RWPE2 (cell line): ENCODE results near the gene SLC12A7.

ENCODE experiments used
- ATAC-seq: fragments of 200-7000 bp; cut with Tn5 transposase; 3 replicates; pipeline ENCODE4 v1.9.1; 2021; ENCODE audit warnings: low read depth
- DNase-seq: peaks from one replicate; pipeline ENCODE4 v3.0.0-alpha.2; 2020; ENCODE audit warnings: low spot score
- H3K27ac ChIP-seq: fragments of 450-650 bp; 2 replicates; pipeline ENCODE4 v1.5.1; 2017; ENCODE audit warnings: mild to moderate bottlenecking; ENCODE audit not compliant: poor library complexity, severe bottlenecking
- H3K27me3 ChIP-seq: fragments of 250-450 bp; sonication (Bioruptor Pico); 2 replicates; pipeline ENCODE4 v1.5.1; 2021; ENCODE audit warnings: mild to moderate bottlenecking, moderate library complexity; ENCODE audit not compliant: insufficient read depth, poor library complexity, severe bottlenecking
- H3K36me3 ChIP-seq: fragments of 250-450 bp; sonication (Bioruptor Pico); 2 replicates; pipeline ENCODE4 v1.5.1; 2020; ENCODE audit warnings: low read depth, mild to moderate bottlenecking, moderate library complexity
- H3K4me1 ChIP-seq: fragments of 250-450 bp; sonication (Bioruptor Pico); 2 replicates; pipeline ENCODE4 v1.5.1; 2021; ENCODE audit warnings: mild to moderate bottlenecking, moderate library complexity; ENCODE audit not compliant: insufficient read depth, poor library complexity, severe bottlenecking
- H3K4me3 ChIP-seq: fragments of 250-450 bp; sonication (Bioruptor Pico); 2 replicates; pipeline ENCODE4 v1.5.1; 2021; ENCODE audit warnings: mild to moderate bottlenecking, moderate library complexity; ENCODE audit not compliant: severe bottlenecking
- H3K9me3 ChIP-seq: fragments of 250-450 bp; sonication (Bioruptor Pico); 2 replicates; pipeline ENCODE4 v1.5.1; 2021; ENCODE audit warnings: mild to moderate bottlenecking, moderate library complexity; ENCODE audit not compliant: severe bottlenecking
- CTCF ChIP-seq: fragments of 450-650 bp; IDR thresholded peaks from one replicate; pipeline ENCODE4 v1.5.1; 2017; ENCODE audit warnings: mild to moderate bottlenecking, moderate library complexity; ENCODE audit not compliant: poor library complexity, severe bottlenecking

SLC12A7 gene

GRCh38 chr5:1141834-1142233 lies 30.0 kb upstream of the SLC12A7 start:
- TF ChIP-seq CTCF, result no peak
- no peaks in the 10 kb centered on the region for H3K36me3 ChIP-seq
- H3K4me1 ChIP-seq, result no peaks in the 10 kb centered on the region
- H3K4me3 ChIP-seq, result no peak overlapping the region
- ATAC-seq, result 0 out of 3 replicates have a peak, but pooled peaks have one; percentile 3
- DNase-seq, result no peak
- H3K27me3 ChIP-seq, result no peaks in the 10 kb centered on the region
- H3K9me3 ChIP-seq, result no peaks in the 10 kb centered on the region
- H3K27ac ChIP-seq, result no peak overlapping the region

GRCh38 chr5:1140818-1141189 lies 28.9 kb upstream of the SLC12A7 start:
- DNase-seq (no peak), ATAC-seq (no peak)
- no peak for TF ChIP-seq CTCF
- no peaks in the 10 kb centered on the region for H3K36me3 ChIP-seq
- no peaks in the 10 kb centered on the region for H3K27me3 ChIP-seq
- H3K4me3 ChIP-seq, result no peak overlapping the region
- H3K4me1 ChIP-seq, result no peaks in the 10 kb centered on the region
- H3K9me3 ChIP-seq, result no peaks in the 10 kb centered on the region
- H3K27ac ChIP-seq, result no peak overlapping the region

GRCh38 chr5:1140171-1140817 lies 28.4 kb upstream of the SLC12A7 start:
- DNase-seq (no peak), ATAC-seq (peak; percentile 70)
- no peaks in the 10 kb centered on the region for H3K27me3 ChIP-seq
- no peaks in the 10 kb centered on the region for H3K36me3 ChIP-seq
- H3K4me1 ChIP-seq, result no peaks in the 10 kb centered on the region
- no peak overlapping the region for H3K27ac ChIP-seq
- H3K9me3 ChIP-seq, result no peaks in the 10 kb centered on the region
- H3K4me3 ChIP-seq, result no peak overlapping the region
- TF ChIP-seq CTCF, result peak; percentile 84

- Histone ChIP-seq H3K36me3 (no peaks in the 10 kb centered on the region), H3K9me3 (no peaks in the 10 kb centered on the region), H3K4me1 (no peaks in the 10 kb centered on the region), H3K4me3 (no peak overlapping the region), H3K27me3 (no peaks in the 10 kb centered on the region), H3K27ac (no peak overlapping the region)
- TF ChIP-seq CTCF, result no peak
- DNase-seq (no peak), ATAC-seq (peak; percentile 14; the same call in 1 of the 3 replicates)
Observed at GRCh38 chr5:1139331-1140170, 27.7 kb upstream of the SLC12A7 start.
